NCI-H146 treated with DMSO at 0.1 percent for 48 hours (cell line): Measurements from ENCODE around the gene RRM1.
A peak's percentile ranks its signal among the peaks of the same experiment; 100 is the strongest.
"Not testable (repeated sequence)": the region's sequence is repeated elsewhere in the genome, so short reads cannot be mapped to it uniquely, and the experiment has no call there.

Source experiments
- DNase-seq: peaks from one replicate; lab custom pipeline; 2025; ENCODE audit not compliant: unreplicated experiment; lab: John Stamatoyannopoulos, UW

Gene RRM1

GRCh38 chr11:4076774-4077173, 17.8 kb upstream of the RRM1 start:
- DNase-seq: no peak

- DNase-seq: no peak
Observed at GRCh38 chr11:4083198-4083597, 11.4 kb upstream of the RRM1 start.

DNA sequence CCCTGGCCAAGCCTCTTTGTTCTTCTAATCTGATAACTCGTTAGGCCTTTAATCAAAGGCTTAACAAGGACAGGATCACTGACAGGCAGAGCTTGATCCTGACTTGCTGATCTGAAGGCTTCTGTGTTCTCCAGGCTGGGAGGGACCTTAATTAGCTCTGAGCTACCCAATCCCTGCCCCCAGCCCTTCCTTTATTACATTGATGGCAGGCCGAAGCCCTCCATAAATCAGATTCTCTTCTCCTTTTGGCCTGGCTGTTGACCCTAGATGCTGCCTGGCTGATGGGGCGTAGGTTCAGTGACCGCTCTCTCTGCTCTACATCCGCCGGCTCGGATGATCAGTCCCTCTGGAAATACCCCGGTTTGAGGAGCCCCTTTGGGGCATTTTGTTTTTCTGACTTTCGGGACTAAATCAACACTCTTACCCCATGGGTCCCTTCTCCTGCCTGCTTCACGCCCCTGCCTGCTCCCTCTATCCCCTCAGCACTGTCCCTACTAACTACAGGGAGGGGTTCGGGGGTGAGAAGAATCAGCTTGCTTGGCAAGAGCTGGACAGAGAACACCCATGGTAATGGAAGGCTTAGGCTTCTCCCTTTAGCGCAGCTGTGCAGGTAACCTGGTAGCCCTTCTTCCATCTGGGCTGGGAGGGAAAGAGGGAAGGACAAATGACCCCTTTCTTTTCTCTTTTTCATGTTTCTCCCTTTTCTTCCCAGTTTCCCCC, 10.0 kb upstream of the RRM1 start:
- no peak for DNase-seq

GRCh38 chr11:4085575-4085974, 9.0 kb upstream of the RRM1 start:
- DNase-seq: no peak

- no peak for DNase-seq
Observed at GRCh38 chr11:4086575-4087353, 7.8 kb upstream of the RRM1 start.

DNA sequence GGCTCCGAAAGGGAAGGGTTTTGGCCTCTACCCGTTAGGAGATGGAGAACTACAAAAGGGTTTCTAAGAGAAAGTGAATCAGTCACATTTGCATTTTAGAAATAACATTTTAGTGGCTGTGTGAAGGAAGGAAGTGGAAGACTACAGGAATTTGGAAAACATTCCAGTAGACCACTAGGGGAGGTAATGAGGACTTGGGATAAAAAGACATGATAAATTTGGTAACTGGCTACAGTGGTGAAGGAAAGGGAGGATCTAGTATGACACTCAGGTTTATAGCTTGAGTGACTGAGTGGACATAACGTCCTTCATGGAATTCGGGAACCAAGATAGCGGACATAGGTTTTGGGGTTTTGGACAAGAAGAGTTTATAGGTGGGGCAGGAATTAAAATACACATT, 7.0 kb upstream of the RRM1 start:
- no peak for DNase-seq

- no peak for DNase-seq
Observed at GRCh38 chr11:4090258-4090657, 4.3 kb upstream of the RRM1 start.

DNA sequence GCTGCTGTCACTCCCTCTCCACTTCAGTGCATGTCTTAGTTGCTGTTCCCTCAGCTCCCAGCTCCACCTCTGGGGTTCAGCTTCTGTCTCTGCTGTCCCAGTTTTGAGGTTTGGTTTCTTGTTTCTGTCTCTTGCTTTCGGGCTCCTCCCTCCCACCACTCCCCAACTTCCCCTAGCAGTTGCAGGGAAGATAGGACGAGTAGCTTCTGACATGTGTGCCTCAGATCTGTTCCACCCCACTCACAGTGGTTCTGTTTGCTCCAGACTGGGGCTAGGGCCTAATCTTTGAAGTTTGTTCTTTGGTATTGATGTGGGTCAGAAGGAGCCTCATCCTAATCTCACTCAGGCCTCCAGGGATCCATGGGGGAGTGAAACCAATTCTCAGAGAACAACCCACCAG, 2.6 kb upstream of the RRM1 start:
- DNase-seq: no peak

GRCh38 chr11:4093519-4094347, 866 bp upstream of the RRM1 start:
- peak; percentile 48 for DNase-seq

DNA sequence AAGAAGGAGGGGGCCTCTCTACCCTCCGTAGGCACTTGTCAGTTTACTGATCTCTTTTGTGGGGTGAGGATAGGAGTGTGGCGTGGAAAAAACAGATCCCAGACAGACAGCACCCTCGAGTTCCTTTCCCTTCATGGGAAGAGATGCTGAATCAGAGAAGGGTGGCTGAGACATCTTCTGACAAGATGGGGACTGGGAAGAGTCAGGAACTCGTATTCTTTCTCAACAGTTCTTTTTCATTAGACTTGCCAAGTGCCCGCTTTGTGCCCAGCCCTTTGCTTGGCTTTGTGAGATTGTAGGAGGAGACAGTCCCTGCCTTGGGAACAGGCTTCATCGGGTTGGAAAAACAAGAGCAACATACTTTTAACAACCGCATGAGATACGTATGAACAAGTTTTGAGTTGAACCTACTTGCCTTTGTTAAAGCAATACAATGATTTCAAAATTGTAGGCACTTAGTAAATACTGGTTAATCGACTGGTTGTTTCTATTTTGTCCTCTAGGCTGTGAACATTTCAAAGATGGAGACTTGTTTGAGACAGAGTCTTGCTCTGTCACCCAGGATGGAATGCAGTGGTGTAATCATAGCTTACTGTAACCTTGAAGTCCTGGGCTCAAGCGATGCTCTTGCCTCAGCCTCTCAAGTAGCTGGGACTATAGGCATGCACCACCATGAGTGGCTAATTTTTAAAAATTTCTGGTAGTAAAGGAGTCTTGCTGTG, 1.1 kb downstream of the RRM1 start:
- DNase-seq: no peak

DNA sequence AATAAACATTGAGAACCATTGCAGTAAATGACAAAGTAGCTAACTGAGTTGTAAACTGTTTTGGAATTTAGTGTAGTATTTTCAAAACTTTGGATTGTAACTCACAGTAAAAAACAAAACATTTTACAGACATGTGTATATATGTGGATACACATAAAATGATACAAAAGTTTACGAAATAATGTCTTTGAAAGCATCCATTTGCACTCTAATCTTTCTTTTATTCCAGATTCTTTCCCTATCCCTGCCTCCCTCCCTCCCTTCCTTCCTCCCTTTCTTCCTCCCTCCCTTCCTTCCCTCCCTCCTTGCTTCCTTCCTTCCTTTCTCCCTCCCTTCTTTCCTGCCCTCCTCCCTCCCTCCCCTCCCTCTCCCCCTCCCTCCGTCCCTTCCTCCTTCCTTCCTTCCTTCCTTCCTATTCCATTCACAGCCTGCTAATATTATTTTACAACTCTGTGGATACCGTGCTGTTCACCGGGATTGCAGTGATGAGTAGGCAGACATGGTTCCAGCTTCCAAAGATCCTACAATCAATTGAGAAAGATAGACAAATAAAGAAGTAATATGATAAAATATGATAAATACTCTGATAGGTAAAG, 3.5 kb downstream of the RRM1 start:
- no peak for DNase-seq

GRCh38 chr11:4102711-4103110, 8.1 kb downstream of the RRM1 start:
- DNase-seq: no peak

DNA sequence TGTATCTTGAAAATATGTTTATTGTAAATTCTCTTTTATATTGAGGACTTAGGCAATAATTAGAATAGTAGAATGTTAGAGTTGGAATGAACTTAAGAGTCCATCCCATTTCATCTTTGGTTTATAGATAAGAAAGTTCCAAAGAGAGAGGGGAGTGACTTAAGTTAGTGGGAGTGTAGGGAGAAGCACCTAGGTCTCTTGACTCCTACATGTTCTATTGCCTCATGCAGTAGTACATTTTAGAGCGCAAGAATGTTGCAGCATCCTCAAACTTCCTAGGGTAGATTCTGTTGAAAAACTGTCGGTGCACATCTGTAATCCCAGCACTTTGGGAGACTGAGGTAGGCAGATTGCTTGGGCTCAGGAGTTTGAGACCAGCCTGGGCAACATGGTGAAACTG, 8.7 kb downstream of the RRM1 start:
- no peak for DNase-seq

DNA sequence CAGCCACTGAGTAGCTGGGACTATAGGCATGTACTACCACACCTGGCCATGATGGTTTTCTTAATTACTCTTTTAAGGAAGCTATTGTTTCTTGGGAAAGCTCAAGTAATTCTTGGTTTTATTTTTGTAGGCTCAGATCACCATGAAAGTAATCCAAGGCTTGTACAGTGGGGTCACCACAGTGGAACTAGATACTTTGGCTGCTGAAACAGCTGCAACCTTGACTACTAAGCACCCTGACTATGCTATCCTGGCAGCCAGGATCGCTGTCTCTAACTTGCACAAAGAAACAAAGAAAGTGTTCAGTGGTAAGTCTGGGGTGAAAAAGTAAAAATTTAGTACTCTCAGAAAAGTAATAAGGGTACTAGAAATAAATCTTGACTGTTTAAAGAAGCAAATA, 11.3 kb downstream of the RRM1 start:
- DNase-seq: no peak

- DNase-seq: no peak
Observed at GRCh38 chr11:4111834-4112233, 17.2 kb downstream of the RRM1 start.

- DNase-seq: no peak
Observed at GRCh38 chr11:4115128-4115527, 20.5 kb downstream of the RRM1 start.

DNA sequence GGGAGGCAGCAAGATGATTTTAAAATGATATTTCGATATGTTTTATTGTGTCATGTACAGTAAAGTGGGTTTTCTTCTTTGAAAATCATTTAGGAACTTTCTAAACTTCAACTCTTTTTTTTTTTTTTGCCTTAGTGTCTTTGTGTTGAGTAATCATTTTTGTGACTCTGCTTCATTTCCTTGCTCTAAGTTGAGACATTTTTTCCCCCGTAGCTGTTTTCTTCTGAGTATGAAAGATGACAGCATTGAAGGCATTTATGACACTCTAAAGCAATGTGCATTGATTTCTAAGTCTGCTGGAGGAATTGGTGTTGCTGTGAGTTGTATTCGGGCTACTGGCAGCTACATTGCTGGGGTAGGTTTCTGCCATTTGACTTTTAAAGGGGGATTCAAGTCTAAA, 23.5 kb downstream of the RRM1 start:
- DNase-seq: no peak

DNA sequence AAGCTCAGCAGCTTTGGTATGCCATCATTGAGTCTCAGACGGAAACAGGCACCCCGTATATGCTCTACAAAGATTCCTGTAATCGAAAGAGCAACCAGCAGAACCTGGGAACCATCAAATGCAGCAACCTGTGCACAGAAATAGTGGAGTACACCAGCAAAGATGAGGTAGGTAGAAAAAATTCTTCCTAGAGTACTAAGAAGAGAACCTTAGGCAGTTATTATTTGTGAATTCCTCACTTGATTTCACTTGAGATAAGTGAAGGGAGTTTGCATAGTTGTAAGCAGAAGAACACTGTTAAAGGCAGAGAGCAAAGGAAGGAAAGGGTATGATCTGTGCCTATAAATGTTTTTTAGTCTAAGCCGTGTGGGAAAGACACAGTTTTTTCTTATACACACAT, 28.6 kb downstream of the RRM1 start:
- no peak for DNase-seq

GRCh38 chr11:4125141-4125540, 30.5 kb downstream of the RRM1 start:
- DNase-seq: no peak

DNA sequence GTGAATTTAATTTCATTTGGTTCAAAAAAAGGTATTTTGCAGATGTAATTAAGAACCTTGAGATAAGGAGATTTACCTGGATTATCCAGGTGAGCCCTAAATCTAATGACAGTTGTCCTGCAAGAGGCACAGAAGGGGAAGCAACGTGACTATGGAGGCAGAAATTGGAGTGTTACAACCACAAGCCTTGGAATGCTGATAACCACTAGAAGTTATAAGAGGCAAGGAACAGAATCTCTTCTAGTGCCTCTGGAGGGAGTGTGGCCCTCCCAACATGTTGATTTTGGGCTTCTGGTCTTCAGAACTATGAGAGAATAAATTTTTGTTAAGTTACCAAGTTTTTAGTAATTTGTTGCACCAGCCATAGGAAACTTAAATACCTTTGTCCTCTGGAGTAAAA, 32.8 kb downstream of the RRM1 start:
- DNase-seq: no peak

- DNase-seq: not testable (repeated sequence)
Observed at GRCh38 chr11:4130219-4130618, 35.6 kb downstream of the RRM1 start.
